ENCODE results near the gene MKNK2.

Gene MKNK2

DNA sequence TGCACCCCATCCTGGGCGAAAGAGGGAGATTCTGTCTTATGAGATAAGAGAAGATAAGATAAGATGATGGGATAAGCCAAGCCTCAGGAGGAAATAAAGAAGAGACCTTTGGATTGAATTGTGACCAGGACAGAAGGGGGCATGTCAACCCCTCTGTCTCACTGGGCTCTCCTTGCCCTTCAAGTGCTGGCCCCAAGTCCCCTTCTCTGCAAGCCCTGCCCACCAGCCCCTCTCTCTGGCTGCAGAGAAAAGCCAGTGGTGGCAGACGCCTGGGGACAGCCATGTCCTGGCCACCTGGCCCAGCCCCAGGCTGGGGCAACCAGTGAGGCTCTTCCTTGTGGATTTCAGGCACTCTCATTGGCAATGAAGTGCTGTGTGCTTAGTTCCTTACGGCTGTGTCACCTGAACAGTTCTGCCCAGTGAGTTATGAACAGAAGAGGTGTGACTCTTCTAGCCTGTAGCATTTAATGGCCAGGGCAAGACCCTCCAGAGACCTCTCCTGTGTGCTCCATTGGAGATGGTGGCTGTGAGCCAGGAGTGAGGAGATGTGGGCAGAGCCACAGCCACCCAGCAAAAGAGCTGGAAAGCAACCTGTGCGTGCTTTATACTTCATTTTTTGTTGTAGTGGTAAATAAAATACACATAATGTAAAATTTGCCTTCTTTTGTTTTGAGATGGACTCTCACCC is 29.4 kb downstream of the MKNK2 start:
- no peak for DNase-seq

DNA sequence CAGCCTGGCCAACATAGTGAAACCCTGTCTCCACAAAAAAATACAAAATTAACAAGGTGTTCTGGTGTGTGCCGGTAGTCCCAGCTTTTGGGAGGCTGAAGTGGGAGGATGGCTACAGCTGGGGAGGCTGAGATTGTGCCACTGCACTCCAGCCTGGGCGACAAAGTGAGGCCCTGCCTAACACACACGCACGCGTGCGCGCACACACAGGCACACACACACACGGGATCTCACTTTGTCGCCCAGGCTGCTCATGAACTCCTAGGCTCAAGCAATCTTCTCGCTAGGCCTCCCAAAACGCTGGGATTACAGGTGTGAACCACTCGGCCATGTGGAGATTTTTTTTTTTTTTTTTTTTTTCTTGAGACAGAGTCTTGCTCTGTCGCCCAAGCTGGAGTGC is 32.3 kb downstream of the MKNK2 start:
- DNase-seq = no peak

DNA sequence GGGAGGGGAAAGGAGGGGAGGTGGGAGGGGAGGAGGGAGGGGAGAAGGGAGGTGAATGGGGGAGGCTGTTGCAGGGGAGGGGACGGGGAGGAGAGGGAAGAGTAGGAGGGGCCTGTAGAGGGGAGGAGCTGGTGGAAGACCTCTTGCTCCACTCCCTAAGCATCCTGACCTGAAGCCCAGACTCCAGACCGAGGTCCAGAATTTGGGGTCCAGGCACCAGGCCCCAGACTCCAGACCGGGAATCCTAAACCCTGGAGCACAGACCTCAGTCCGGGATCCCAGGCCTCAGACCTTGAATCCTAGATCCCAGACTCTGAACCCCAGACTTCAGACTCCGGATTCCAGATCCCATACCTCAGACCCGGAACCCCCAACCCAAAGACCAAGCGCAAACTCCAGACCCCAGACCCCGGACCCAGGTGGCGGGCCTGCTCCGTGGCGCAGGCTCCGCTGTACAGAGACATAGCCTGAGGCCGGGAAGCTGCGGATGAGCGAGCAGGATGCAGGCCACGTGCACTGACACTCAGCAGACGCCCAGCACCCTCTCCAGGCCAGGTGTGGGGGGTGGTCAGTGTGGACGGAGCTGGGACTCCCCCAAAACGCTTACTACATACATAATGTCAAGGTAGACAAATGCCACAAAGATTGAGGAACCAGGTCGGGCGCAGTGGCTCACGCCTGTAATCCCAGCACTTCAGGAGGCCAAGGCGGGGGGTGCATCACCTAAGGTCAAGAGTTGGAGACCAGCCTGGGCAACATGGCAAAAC is 34.8 kb downstream of the MKNK2 start:
- peak; percentile 34 to 78 for DNase-seq

DNA sequence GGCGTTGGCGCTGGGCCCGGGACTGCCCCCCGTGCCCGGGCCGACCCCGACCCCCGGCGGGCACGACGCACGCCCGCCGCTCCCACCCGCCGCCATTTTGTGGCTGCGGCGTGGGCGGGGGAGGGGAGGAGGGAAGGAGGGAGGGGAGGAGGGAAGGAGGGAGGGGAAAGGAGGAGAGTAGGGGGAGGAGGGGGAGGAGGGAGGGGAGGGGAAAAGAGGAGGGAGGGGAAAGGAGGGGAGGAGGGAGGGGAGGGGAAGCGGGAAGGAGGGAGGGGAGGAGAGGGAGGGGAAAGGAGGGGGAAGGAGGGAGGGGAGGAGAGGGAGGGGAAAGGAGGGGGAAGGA is 35.5 kb downstream of the MKNK2 start, which contains the start of gene BTBD2:
Gene BTBD2 (minus strand): TSS at position 107 of the 343 bp plus-strand sequence. CDS start 11 bp downstream, at position 96.
- DNase-seq = peak in 1 of 2 experiments; percentile 73

DNA sequence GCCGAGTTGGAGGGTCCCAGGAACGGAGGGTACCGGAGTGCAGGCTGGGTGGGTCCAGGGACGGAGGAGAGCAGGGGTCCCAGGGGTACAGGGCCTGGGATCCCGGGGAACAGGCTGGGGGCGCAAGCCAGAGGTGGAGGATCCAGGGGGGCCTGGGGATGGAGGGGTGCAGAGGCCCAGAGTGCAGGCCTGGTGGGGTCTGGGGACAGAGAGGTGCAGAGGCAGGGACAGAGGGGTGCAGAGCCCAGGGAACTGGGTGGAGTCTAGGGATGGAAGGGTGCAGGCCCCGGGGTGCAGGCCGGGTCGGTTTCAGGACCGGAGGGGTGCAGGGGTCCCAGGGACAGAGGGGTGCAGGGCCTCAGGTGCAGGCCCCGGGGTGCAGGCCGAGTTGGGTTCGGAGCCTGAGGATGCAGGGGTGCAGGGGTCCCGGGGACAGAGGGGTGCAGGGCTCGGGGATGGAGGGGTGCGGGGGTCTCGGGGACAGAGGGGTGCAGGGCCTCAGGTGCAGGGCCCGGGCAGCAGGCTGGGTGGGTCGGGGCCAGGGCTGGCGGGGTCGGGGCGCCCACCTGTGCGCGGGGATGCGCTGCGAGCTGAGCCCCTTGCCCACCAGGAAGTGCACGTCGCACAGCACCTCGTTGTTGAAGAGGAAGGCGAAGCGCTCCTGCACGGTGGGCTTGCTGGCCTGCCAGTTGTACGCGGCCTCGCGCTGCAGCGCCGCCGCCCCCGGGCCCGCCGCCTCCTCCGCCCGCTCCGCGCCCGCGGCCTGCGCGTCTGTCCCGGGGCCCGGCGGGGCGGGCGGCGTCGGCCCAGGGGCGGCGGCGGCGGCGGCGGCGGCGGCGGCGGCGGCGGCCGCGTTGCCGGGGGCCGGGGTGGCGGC is 36.1 kb downstream of the MKNK2 start:
- DNase-seq = no peak

DNA sequence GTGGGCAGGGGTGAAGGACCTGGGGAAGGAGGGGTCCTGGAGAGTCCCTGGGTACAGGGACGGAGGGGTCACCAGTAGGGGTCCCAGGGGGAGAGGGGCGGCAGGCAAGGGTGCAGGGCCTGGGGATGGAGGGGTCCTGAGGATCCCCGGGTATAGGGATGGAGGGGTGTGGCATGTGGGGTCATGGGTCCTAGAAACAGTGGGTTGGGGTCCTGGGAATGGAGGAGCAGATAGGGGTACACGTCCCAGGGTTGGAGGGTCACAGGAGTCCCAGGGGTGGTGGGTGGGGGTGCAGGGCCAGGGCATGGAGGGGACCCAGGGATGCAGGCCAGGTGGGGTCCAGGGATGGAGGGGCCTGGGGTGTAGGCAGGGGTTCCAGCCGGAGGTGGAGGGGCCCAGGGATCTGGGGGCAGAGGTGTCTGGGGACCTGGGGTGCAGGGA is 36.9 kb downstream of the MKNK2 start:
- no peak for DNase-seq

DNA sequence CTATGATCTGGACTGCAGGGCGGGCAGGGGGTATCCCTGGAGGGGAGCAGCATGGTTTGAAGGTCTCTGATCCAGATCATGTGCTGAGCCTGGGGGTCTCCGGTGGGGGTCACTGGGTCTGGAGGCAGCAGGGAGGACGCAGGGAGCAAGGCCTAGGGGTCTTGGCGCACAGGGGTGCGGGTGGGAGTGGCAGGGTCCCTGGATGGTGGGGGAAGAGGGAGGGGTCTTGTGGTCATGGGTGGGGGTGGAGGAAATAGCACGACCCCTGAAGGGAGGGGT is 37.4 kb downstream of the MKNK2 start:
- DNase-seq = no peak

DNA sequence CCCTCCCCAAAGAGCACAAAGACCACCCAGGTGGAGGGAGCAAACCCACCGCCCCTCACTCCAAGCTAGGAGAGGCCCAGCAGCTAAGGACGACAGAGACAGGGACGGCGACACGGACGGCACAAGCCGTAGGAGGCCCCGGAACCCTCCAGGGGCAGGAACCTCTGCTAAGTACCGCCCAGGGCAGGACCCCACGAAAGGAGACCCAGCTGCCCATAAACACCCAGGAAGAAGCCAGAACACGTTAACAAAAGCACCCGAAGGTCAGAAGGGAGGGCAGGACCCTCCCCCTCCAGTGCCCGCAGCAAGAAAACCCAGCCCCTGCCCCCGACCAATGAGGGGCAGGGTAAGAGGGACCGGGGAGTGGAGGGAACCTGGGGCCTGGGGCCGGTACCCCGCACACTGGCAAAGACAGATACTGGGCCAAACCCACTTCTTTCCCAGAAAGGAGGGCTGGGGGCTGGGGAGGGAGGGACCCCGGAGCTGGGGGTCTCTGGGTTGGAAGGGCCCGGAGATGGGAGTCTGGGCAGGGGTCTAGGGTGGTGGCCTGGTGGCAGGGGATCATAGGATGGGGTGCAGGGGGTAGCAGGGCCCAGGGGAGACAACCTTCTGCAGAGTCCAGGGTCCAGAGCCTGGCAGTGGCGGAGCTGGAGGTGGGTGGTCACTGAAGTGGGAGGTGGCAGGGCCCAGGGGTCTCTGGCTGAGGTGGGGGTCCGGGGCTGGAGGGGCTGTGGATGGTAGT is 37.9 kb downstream of the MKNK2 start:
- no peak for DNase-seq

DNA sequence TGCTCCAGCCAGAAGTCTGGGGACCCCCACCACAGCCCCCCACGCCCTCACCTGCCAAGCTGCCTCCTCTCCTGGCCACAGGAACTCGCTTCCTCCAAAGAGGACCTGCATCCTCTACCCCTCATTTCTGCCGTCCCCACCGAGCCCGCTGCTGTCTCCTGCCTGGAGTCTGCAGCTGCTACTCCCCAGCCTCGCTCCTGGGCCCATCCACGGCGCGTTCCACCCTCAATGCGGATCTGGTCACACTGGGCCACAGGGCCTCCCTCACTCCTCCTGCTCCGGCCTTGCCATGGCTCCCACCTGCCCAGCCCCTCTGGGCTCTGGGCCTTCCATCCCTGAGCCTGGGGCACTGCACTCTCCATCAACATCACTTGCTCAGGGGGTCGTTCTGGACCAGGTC is 39.9 kb downstream of the MKNK2 start:
- no peak for DNase-seq

DNA sequence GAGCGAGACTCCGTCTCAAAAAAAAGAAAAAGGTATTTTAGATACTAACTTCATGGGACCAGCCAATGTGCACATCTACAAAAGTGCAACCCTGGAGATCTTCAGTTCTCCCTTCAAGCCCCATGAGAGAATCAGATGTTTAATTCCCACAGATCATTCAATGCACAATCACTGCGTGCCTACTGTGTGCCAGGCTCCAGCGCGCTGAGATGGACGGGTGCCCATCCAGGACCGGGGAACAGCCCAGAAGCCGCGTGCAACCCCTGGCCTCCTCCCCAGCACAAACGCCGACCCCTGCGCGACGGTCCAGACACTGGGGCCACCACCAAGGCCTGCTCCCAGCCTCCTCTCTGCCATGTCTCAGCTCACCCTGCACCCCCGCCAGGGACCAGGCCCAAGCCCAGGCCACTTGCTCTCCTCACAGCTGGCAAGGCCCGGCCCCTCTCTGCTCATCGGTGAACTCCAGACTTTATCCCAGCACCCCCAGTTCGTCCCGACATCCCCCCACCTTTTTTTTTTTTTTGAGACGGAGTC is 40.8 kb downstream of the MKNK2 start:
- DNase-seq = no peak

DNA sequence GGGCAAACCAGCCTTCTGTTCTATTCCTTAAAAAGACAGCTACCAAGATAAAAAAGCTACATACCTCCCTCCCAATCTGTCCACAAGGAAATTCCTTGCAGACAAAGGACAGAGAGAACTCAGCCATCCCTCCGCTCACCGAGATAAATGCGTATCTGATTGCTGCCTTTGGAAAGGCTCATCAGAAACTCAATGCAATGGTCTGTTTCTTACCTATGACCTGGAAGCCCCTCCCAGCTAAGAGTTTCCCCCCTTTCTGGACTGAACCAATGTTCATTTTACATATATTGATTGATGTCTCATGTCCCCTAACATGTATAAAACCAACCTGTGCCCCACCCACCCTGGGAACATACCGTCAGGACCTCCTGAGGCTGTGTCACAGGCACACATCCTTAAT is 47.2 kb downstream of the MKNK2 start:
- no peak for DNase-seq

DNA sequence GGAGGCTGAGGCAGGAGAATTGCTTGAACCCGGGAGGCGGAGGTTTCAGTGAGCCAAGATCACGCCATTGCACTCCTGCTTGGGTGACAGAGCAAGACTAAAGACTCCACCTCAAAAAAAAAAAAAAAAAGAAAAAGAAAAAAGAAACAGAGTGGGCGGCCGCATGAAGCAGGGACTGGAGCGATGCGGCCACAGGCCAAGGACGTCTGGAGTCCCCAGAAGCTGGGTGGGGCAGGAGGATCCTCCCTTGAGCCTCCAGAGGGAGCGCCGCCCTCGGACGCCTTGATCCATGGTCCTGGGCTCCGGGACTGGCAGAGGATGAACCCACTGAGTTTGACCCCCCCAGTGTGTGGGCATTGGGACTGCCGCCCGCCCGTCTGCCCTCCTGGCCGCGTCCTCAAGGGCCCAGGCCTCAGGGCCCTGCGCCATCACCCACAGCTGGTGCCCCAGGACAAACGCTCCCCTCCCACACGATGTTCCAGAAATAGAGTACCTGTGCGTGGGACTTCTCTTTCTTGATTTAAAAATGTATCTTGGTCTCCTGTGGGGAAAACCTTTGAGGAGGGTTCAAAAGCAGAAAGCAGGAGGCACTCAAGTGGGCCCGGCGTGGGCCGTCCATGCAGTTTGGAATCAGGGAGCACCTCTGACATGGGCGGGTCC is 51.1 kb downstream of the MKNK2 start:
- DNase-seq = no peak

DNA sequence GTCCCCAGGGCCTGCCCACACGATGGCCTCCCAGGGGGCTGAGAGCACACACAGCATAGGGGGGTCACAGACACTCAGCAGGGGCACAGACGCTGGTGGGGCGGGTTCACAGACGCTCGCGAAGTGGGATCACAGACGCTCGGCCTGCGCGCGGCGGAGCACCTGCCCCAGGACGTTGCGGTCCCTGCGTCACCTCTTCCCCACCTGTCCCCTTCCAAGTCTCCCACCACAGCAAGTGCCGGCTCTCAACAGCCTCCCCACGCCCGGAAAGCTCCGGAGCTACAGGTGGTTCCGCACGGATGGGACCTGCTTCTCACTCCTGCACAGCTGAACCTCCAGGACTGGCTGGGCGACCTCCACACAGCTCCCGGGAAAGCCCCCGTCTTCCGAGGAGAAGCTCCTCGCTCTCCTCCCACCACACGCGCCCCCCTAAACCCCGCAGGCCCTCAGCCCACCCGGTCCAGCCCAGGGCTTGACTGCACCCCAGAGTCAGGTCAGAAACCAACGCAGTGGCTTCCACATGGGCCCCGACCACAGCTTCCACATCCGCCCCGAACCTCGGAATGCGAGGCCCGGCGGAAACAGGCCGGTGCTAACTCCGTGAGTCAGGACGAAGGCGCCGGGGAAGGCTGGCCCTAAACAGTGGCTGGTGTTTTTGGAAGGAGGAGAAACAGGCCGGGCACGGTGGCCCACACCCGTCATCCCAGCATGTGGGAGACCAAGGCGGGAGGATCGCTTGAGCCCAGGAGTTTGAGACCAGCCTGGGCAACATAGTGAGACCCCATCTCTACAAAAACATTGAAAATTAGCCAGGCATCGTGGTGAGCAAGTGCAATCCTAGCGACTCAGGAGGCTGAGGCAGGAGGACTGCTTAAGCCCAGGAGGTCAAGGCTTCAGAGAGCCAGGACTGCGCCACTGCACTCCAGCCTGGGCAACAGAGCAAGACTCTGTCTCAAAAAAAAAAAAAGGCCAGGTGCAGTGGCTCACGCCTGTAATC is 52.0 kb downstream of the MKNK2 start:
- no peak for DNase-seq

DNA sequence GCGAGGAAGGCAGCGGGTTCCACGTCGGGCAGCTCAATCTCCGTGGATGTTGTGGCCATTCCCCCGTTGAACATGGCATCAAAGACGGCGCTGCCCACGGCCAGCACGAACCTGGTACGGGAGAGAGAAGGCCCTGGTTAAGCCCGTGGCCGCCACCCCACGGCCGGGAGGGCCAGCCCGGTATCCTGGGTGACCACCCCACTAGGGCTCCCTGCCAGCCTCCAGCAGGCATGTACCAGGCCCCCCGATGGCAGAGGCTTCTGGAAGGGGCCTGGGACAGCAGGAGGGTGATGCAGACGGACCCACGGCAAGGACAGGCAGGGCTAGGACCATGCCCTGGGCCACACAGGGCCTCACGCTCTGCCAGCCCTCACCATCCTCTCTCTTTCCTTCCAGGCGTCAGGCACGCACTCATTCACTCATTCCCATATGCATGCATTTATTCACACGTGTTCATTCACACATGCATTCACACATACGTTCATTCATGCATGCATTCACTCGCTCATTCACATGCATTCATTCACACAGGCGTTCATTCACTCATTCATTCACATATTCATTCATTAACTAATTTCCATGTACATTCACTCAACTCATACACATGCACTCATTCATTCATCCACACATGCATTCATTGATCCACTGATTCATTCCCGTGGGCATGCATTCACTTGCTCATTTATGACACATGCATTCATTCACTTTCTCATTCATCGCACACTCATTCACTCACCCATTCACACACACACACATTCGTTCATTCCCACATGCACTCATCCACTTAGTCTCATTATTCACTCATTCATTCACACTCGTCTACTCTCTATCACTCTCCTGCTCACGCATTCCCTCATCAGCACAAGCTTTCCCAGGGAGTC is 53.5 kb downstream of the MKNK2 start:
- DNase-seq = no peak

DNA sequence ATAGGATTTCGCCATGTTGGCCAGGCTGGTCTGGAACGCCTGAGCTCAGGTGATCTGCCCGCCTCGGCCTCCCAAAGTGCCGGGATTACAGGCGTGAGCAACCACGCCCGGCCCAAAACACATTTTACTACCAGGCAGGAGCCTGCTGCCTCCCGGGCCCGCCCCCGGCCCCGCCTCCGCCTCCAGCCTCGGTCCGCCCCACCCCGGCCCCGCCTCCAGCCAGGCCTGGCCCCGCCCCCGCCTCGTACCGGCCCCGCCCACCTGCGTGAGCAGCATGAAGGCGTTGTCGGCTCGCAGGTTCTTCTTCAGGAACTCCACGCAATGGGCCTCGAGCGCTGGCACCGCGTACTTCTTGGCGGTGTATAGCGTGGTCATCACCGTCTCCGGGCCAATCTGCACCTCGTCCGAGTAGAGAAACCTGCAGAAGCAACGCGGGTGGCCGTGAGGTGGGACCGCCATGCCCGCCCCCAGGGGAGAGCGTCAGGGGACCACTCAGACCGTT is 58.2 kb downstream of the MKNK2 start:
- no peak for DNase-seq

DNA sequence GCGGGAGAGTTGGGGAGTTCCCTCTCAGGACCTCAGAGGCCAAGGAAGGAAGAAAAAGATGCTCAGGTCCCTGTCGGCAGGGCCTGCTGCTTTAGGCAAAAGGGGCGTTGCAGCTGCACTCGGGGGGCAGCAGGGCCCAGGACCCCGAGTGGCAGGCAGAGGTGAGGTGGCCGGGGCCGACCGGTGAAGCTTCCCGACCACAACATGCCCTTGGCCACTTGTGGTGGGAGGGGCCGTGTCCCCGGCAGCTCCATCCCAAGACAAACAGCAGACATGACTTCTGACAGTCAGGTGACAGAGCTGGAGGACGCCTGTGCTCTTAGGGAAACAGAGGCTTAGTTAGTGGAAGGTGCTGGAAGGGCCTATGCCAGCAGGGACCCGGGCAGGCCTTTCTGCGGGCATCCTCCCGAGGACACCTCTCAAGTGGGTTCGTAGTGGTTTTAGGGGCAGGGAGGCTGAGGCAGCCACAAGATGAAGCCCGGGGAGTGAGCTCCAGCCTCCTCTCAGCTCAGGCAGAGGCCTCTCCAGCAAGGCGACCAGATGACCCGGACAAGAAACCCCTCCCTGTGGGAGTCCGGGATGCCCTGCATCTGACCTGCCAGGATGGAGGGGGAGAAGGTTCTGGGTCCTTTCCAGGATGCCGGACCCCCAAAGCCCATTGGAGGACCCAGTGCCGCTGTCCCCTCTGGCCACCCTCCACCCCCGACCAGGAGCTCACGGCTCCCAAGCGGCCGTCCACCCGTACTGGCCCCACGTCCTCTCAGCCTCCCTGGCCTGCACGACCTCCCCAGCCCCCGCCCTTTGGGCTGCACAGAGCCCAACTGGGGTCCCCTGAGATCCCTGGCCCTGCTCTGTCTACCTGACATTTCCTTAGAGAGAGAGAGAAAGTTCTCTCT is 59.8 kb downstream of the MKNK2 start:
- no peak for DNase-seq

DNA sequence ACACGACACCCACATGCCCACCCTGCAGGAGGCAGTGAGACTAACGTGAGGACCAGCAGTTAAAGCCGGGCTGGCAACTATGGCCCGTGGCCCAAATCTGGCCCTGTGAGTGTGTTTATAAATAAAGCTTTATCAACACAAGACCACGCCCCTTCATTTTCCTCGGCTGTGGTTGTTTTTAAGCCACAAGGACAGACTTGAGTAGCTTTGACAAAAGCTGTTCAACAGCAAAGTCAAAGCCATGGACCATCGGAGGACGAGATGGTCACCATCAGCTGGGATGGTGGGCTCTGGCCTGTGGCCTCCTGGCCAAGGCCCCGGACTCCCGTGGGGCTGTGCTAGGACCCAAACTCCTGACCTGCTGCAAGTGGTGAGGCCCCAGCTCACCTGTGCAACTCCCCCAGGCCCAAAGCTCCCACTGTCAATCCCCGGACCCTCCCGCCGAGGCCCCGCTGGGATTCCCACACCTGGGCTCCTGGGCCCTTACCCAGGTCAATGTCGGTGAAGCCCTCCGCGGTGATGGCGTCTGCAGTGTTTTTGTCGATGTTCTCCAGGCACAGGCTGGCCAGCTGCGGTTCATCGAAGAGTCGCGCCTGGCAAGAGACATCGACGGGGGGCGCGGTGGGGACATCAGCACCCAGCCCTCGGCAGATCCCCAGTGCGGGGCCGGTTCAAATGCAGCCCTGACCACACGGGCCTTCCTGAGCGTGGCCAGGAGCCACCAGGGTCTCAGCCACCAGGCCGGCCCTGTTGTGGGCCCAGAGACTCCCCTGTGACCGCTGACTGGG is 60.6 kb downstream of the MKNK2 start:
- DNase-seq = no peak

Data from NCI-H446 (cell line).